GM19025 (cell line): ENCODE results near the gene RBBP8NL.
"Not testable (repeated sequence)": the region's sequence is repeated elsewhere in the genome, so short reads cannot be mapped to it uniquely, and the experiment has no call there.

ENCODE experiments used
- ATAC-seq: cut with Tn5 transposase; IDR thresholded peaks from one replicate; pipeline ENCODE4 v1.9.1; 2021; ENCODE audit warnings: mild to moderate bottlenecking, low read depth, moderate library complexity; ENCODE audit not compliant: unreplicated experiment

Gene RBBP8NL

DNA sequence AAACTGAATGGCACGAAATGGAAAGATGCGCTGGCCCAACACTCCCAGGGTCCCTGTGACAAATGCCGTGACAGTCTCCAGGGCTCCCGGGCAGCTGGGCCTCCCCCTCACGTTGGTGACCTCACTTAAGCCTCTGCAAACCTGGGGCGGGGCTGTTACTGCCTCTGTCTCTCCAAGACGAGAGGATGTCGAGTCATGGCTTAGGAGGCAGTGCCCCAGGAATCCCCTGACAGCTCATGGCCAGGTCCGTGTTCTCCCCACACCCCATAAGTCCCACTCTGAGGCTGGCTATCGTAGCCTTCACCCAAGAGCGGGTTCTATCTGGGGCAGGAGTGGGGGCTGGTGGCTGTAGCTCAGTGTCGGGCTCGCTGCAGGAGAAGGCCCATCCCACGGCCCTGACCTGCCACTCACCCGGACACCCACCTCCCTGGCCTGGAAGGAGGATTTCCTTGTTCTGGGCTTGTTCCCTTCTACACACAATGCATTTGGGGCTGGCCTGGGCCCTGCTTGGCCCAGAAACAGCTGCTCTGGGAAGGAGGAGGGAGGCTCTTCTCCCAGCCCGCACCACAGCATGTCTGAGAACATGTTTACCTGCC, 46.0 kb downstream of the RBBP8NL start:
- ATAC-seq: no peak

DNA sequence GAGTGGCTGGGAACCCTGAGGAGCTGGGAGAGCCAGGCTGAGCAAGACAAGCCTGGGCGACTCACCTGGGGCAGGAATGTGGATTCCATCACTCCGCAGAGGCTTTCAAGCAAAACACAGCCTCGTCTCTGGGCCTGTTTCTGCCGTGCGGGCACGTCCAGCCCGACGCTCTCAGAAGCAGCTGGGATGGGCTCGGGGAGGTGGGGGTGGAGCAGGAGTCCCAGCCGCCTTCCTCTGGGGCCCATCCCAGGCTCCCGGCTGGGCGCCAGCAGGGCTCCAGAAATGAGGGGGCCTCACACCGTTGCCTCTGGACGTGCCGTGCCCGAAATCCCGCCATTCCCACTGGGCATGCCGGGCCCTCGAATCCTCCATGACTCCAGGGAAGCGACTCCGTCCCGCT, 49.1 kb downstream of the RBBP8NL start:
- ATAC-seq: no peak

DNA sequence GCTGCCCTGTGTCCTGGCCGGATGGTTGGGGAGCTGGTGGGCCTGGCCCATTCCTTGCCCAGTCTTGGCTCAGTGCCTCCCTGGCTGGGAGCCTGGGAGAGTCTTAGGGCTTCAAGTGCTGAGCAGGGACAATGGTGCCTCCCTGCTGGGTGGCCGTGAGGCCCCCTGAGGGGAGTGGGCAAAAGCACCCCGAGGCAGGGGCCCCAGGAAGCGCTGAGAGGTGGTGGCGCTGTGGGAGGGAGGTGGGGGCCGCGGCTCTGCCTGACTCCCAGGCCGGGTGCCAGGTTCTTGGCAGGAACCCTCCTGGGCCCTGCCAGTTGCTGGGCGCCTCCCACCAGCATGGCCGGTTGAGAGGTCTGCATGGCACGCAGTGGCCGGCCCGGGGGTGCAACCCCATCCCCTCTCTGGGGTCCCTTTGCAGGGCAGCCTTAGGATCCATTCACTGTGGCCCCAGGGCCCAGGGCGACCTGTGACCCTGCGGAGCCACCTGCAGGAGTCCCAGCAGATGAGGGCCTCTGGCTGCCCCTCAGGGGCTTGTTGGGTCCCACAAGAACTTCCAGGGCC, 49.6 kb downstream of the RBBP8NL start:
- no peak for ATAC-seq

DNA sequence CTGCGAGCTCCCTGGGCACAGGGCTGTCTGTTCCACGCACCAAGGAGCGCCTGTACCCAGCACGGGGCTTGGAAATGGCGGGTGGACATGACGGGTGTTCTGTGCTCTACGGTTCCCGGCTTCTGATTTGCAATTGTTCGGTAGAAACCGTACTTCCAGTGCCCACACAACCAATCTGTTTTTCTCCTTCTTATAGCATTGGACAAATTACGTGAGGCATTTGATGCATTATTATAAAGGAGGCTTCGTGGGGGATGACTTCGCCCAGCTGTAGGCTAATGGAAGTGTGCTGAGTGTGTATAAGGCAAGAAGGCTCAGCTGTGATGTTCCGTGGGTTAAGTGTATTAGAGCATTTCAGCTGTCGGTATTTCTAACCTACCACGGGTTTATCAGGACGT, 50.3 kb downstream of the RBBP8NL start:
- ATAC-seq: no peak

DNA sequence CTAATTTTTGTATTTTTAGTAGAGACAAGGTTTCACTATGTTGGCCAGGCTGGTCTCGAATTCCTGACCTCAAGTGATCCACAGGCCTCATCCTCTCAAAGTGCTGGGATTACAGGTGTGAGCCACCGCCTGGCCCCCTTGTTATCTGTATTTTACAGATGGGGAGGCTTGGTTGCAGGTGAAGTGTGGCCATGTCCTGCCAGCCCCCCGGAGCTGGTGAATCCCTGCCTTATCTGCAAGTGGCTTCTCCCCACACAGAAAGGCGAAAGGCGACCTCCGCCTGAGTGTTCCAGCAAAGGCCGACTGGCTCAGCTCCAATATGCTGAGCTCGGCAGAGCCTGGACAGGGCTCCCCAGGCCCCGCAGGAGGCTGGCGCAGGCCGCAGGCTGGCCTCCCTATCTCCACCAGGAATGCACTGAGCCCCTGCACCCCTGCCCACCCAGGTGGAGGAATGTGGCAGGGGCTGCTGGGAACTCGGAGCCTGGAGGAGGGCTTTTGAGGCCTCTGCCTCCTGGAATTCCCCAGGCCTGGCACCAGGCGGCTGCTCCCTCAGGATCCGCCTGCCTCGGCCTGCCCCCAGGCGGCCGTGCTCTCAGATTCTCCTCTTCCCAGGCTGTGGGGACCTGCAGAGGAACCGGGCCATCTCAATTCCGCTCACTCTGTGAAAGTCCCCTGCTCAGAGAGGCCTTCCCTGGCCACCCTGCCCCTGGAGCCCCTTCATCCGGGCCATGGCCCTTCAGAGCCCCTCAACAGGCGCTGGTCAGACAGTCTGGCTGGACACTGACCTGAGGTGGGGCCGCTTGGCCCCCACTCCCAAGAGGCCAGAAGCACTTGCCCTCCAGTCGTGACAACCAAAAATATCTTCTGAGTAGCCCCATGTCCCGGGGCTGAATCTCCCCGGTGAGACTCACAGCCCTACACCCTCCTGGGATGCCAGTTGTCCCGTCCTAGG, 51.0 kb downstream of the RBBP8NL start:
- ATAC-seq: no peak

DNA sequence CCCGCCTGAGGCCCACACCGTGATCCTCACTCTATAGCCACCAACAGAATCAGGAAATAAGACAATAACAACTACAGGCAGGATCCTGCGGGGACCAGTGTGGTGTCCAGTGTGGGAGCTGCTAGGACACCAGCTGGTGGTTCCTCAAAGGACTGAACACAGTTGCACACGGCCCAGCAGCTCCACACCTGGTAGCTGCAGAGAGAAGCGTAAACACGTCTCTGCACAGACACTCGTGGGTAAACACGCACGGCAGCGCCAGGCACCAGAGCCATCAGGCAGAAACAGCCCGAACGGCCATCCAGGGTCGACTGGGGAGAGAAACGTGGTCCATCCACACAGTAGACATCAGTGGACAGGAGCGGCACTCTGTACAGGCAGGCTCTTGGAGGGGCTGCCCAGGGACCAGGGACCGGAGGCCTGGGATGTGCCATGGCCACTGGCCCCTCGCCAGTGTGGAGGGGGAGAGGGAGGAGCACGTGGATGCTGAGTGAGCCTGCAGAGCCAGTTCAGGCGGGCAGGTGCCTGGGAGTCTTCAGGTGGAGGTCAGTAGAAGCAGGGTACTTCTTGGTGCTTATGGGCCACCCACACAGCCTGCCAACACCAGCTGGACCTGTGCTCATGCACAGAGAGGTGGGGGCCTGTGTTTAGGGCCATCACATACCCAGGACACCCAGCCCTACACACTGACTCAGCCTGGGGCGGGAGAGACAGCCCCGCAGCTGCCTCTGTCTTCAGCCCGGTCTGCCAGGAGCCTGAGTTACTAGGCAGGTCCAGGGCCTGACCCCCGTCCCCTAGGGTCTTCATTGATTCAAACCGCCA, 52.8 kb downstream of the RBBP8NL start:
- no peak for ATAC-seq

DNA sequence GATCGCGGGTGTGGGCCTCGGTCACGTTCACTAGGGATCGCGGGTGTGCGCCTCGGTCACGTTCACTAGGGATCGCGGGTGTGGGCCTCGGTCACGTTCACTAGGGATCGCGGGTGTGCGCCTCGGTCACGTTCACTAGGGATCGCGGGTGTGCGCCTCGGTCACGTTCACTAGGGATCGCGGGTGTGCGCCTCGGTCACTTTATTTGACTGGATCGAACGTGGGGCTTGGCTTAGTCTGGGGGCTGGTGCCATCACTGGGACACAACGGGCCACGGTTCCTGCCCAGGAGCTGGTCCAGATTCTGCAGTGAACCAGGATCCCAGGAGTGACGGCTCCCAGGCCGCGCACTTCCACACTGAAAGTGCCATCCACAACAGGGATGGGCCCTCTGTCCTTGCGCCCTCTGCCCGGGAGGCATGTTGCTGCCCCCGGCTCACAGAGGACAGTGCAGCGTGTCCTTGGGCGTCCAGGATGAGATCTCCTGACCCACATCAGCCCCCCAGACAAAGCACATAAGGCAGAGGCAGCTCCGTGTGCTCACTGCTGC, 53.6 kb downstream of the RBBP8NL start:
- ATAC-seq: not testable (repeated sequence)

DNA sequence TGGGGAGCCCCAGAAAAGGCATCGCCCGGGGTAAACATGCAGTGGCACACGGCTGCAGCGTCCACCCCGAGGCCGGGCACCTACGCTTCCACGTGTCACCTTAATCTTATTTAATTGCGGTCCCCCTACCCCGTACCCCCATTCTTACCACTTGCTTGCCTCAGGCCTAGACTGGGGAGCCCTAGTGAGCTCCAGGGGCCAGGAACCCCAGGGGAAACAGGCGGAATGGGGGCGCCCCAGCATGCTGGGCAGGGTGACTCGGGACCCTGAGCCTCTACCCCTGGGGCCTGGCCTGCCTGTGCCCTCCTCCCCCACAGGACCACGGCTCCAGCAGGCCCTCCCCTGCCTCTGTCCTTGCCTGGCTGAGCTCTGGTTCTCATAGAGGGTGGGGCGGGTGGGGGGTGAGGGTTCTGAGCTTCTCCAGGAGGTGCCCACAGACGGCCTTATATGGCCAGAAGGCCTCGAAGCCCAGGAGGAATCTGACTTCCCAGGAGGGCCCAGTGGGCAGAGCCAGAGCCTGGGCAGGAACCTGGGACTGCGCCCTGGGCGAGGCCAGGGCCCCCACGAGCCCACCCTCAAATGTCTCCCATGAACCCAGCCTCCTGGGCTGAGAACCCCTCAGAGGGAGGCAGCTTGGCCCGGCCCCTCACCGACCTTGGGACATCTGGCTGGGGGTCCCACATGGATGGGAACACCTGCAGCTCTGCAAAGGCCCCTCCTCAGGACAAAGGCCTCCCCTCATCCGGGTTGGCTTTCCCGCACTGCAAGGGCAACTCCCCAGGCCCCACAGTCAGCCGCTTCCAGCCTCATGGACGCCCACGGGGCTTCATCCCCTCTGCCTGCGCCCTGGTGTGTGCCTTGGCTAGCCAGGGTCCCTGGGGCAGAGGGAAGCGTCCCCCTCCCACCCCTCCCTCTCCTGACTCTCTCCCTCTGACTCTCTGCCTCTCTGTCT, 55.0 kb downstream of the RBBP8NL start:
- ATAC-seq: no peak

DNA sequence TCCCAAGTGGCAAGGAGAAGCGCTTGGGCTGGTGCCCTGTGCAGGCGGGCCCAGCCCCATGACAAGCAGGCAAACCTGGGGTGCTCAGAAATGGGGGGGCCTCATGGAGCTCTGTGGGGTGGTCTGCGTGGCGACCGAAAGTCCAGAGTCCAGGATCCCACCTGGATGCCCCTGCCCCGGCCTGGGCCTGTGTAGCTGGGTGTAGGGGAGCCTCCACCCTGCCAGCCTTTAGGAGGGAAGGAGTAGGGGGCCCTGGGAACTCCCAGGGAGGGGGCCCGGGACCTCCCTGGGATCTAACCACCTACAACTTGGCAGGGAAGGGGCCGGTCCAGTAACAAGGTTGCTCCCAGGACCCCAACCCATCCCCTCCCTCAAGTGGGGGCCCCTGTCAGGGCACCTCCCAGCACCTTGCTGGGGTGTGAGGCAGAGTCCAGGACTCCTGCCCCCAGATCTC, 55.7 kb downstream of the RBBP8NL start:
- no peak for ATAC-seq

DNA sequence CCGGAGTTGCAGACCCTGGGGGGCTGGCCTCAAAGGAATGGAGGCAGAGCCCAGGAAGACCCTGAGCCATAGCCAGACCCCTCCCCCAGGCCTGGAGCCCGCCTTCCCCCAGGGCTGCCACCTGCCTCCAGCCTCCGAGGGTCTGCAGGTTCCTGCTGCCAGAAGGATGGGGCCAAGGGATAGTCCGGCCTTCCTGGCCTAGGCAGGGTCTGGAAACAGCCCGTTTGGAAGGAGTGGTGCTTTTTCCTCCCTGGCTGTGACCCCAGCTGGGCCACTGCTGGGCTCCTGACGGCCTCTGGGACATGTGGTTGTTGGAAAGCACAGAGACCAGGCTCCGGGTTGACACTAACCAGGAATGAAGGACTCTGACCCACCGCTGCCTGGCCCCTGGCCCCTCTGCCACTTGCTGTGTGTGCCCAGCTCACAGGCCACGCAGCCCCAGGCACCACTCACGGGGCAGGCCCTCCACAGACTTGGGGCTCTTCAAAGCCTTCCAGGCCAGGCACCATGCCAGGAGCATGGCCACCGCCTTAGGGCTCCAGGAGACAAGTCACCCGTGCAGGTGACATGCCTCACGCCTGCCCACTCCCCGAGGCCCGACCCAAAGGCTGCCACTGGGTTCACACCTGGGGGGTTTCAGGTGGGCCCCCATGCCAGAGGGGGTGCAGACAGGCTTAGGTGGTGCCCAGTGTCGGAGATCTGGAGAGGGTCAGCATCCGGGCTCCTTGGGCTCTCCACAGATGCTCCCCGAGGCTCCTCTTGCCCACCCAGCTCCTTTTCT, 56.3 kb downstream of the RBBP8NL start:
- no peak for ATAC-seq

DNA sequence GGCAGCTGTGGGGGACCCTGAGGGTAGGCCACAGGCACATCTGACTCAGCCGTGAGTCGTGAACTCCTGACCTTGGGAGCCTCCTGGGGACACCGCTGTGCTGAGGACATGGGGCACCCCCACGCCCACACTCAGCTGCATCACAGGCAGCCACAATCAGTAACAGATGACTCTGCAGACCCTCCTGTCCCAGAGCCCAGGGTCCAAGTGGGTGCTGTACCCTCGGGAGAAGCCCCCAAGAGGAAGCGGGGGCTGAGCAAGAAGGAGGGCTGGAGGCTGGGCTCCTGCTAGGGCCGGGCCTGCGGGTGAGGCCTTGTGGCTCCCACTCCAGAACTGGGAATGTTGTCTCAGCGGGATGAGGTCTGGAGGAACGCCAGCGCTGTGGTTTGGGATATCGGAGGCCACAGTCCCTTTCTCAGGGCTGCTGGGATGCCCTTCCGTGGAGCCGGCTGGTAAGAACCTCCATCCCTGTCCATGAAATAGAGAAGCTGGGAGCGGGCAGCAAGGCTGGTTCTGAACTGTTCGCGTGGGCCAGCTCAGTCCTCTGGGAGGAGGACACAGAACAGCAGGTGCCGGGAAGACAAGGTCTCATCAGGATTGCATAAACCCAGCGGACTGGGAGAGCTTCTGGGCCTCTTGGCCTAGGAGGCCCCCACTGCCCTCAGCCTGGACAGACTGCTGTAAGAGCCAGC, 57.1 kb downstream of the RBBP8NL start:
- ATAC-seq: no peak

DNA sequence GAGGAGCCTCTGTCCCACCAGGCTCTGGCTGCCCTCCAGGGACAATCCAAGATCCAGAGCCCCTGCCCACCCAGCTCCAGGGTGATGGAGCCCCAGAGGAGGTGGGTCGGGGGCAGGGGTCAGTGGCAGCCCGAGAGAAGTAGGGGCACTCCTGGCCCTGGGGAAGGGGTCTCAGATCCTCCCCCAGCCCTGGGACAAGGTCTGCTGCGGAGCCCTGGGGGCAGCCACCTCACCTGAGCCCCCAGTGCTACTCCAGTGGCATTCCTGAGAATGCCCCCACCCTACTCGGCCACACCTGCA, 57.6 kb downstream of the RBBP8NL start:
- no peak for ATAC-seq

DNA sequence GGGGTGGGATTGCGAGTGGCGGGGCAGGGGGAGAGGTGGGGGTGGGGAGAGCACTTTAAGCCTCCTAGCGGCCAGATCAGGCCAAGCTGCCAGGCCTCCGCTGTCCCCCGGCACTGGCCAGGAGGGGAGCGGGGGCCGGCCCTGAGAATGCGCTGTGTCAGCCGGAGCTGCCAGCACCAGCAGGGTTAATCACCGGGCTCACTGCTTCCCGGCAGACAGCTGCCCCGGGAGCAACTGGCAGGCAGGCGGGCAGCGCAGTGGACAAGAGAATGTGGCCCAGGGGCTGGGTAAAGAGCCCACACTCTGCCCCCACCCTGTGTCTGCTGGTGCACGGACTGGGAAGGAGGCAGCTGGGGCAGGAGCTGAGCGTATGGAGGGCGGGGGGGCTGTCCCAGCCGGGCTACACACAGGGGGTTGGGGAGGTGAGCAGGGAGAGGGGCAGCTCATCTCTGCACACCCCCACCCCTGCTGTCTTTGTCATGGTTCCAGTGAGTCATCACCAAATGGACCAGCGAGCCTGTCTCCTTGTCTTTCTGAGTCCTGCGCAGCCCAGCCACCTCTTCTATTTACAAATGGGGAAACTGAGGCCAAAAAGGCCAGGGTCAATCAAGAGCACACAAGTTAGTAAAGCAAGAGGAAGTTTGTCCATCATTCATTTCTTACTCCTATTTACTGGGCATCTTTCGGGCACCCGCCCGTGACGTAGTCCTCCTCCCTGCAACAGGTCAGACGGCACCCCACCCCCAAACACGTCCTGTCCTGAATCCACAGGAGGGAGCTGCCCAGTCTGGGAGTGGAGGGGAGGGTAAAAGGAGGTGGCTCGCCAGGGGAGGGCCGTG, 58.1 kb downstream of the RBBP8NL start:
- no peak for ATAC-seq

DNA sequence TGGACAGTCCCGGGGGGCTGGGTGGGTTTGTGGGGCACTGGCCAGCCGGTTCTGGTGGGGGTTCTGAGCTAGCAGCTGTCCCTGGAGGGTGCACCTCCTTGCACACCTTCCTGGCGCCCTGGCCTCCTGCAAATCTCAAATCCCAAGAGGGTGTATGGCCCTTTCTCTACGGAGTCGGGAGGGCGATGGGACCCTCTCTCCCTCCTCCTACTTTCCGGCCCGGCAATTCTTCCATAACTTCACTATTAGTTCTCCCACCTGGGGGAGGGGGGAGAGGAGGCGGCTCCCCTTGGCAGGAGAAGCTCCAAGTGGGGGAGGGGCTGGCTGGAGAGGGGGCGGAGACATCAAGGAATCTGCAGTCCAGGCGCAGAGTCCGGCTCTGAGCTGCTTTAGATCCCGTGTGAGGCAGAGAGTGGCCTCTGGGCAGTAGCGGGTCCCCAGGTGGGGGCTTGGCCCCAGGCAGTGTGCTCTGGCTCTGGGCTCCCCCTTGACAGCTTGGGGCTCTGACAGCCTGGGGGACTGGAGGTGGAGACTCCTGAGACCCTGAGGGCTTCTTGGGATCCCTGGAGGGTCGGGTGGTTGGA, 58.9 kb downstream of the RBBP8NL start:
- ATAC-seq: no peak

DNA sequence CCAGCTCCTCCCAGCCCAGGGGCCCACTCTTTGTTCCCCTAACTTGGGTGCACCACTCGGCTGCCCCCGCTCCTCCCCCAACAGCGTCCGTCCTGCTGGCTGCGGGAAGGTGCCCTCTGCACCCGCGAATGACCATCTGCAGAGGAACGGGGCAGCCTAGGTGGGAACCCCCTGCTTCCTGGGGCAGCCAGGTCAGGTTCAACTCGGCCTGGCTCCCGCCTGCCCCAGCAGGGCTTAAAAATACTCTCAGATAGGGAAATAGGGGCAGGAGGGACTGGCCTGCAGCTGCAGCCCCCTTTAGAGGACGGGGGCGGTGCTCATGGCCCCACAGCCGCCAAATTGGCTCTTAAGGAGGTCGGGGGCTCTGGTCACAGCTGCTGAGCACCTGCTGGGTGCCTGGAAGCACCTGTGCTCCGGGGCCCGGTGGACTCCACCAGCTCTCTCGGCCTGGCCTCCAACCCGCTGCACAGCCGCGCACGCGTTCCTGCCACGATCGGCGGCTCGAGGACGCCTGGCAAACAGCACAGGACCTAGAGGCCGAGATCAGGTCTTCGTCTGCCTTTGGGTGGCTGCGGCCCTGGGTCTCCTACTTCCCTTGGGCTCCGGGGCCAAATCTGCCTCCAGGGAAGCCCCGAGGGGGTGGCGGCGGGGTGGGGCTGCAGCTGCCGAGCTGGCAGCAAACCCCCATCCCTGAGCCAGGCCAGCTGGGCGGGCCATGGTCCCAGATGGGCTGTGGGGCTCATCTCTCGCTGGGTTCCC, 59.5 kb downstream of the RBBP8NL start:
- no peak for ATAC-seq

DNA sequence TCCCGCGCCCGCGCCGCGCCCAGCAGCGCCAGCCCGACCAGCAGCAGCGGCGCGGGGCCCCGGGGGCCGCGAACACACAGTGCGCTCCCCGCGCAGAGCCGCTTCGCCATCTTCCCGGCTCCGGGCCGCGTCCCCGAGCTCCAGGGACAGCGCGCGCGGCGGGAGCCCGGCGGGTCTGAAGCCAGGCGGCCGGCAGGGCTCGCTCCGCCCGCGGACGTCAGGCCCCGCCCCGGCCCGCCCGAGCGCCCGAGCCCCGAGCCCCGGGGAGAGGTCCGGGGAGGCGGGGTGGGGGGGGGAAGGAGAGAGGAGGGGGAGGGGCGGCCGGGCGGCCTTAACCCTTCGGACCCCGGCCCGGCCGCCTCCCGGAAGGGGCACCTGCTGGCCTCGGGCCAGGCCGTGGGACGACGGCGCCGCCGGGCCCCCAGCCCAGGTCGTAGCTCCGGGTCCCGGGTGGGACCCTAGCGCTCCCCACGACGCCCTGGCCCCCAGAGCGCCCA, 60.2 kb downstream of the RBBP8NL start, which contains the start of gene LAMA5:
Gene LAMA5 (minus strand): TSS at position 177 of the 497 bp plus-strand sequence. CDS start 67 bp downstream, at position 110.
- no peak for ATAC-seq
